CD14-positive monocyte (primary cell): Measurements from ENCODE around the gene YBX3. TPM values are rescaled to one million over a fixed set of nuclear protein-coding genes. Genes with fewer than 3 reads are reported as not detected.

Experiments used
- DNase-seq, 3 donors: peaks; one replicate each; pipeline ENCODE4 v3.0.0-alpha.2; 2011 to 2022
- H2AFZ ChIP-seq: 2 replicates; pipeline ENCODE4 v1.6.0; 2012; ENCODE audit warnings: mild to moderate bottlenecking, low read depth, low read length, inconsistent platforms; ENCODE audit not compliant: insufficient read depth, poor library complexity, severe bottlenecking
- H3K27ac ChIP-seq, 2 donors: 1 replicate in 1 of 2; 2 replicates in 1 of 2; pipeline ENCODE4 v1.5.1; 2012 to 2013; ENCODE audit warnings: low read length in 2 of 2, control low read depth in 1 of 2, inconsistent platforms in 1 of 2, low read depth in 1 of 2, mild to moderate bottlenecking in 1 of 2
- H3K27me3 ChIP-seq, 2 donors: one replicate each; pipeline versions ENCODE4 v1.6.0 to v1.6.1; 2011 to 2013; ENCODE audit warnings: low read length in 2 of 2; ENCODE audit not compliant: control insufficient read depth in 2 of 2, insufficient read depth in 2 of 2
- H3K36me3 ChIP-seq, 2 donors: replicated peaks in 1 of 2; 1 replicate in 1 of 2; 2 replicates in 1 of 2; pipeline versions ENCODE4 v1.5.1 to v1.6.1; 2012 to 2013; ENCODE audit warnings: low read length in 2 of 2, control low read depth in 1 of 2, inconsistent platforms in 1 of 2, mild to moderate bottlenecking in 1 of 2; ENCODE audit not compliant: insufficient read depth in 2 of 2, control insufficient read depth in 1 of 2
- H3K4me1 ChIP-seq, 2 donors: 1 replicate in 1 of 2; 2 replicates in 1 of 2; pipeline versions ENCODE4 v1.5.1 to v1.6.1; 2012 to 2013; ENCODE audit warnings: low read length in 2 of 2, control low read depth in 1 of 2, inconsistent platforms in 1 of 2, mild to moderate bottlenecking in 1 of 2, moderate library complexity in 1 of 2; ENCODE audit not compliant: insufficient read depth in 2 of 2, control insufficient read depth in 1 of 2
- H3K4me2 ChIP-seq: replicated peaks from 2 replicates; pipeline ENCODE3; 2012; ENCODE audit warnings: low read length, moderate library complexity, mild to moderate bottlenecking; ENCODE audit not compliant: poor library complexity, severe bottlenecking; ENCODE audit errors: extremely low read depth
- H3K4me3 ChIP-seq, 3 experiments: fragments of 200-600 bp in 1 of 3; sonication (generic) in 1 of 3; replicated peaks in 1 of 3; 1 replicate in 2 of 3; 2 replicates in 1 of 3; pipeline ENCODE4 v1.5.1; 2011 to 2013; ENCODE audit warnings: low read length in 3 of 3, mild to moderate bottlenecking in 3 of 3, control low read depth in 2 of 3, low read depth in 2 of 3, inconsistent platforms in 1 of 3, moderate library complexity in 1 of 3
- H3K79me2 ChIP-seq: 2 replicates; pipeline ENCODE4 v1.6.0; 2012; ENCODE audit warnings: mild to moderate bottlenecking, control low read depth, inconsistent platforms, low read length, moderate library complexity; ENCODE audit not compliant: insufficient read depth
- H3K9ac ChIP-seq: 2 replicates; pipeline ENCODE4 v1.6.0; 2017; ENCODE audit warnings: low read length, mild to moderate bottlenecking; ENCODE audit not compliant: insufficient read depth, poor library complexity, severe bottlenecking
- H3K9me3 ChIP-seq, 2 donors: replicated peaks in 1 of 2; 1 replicate in 1 of 2; 2 replicates in 1 of 2; pipeline versions ENCODE4 v1.5.1 to v1.6.1; 2012 to 2013; ENCODE audit warnings: low read length in 2 of 2, control low read depth in 1 of 2; ENCODE audit not compliant: control insufficient read depth in 1 of 2, insufficient read depth in 1 of 2
- H4K20me1 ChIP-seq: 2 replicates; pipeline ENCODE4 v1.6.0; 2012; ENCODE audit warnings: mild to moderate bottlenecking, low read length, control low read depth, moderate library complexity; ENCODE audit not compliant: insufficient read depth
- H3K27ac Mint-ChIP-seq, 7 donors: one replicate each; pipeline ENCODE4 v1.8.0; 2020; ENCODE audit warnings: mild to moderate bottlenecking in 7 of 7, mixed read lengths in 7 of 7, moderate library complexity in 6 of 7, inconsistent platforms in 2 of 7
- H3K27me3 Mint-ChIP-seq, 3 donors: one replicate each; pipeline ENCODE4 v1.8.0; 2021 to 2022; ENCODE audit warnings: low read depth in 3 of 3, mild to moderate bottlenecking in 3 of 3, mixed read lengths in 3 of 3, moderate library complexity in 3 of 3, inconsistent platforms in 1 of 3
- H3K36me3 Mint-ChIP-seq, 2 donors: one replicate each; pipeline ENCODE4 v1.8.0; 2020; ENCODE audit warnings: mixed read lengths in 2 of 2, inconsistent platforms in 1 of 2, mild to moderate bottlenecking in 1 of 2
- H3K4me1 Mint-ChIP-seq: one replicate; pipeline ENCODE4 v1.8.0; 2020; ENCODE audit warnings: mild to moderate bottlenecking, mixed read lengths
- H3K4me3 Mint-ChIP-seq, 2 donors: one replicate each; pipeline ENCODE4 v1.8.0; 2020; ENCODE audit warnings: mild to moderate bottlenecking in 2 of 2, mixed read lengths in 2 of 2, moderate library complexity in 1 of 2
- H3K9me3 Mint-ChIP-seq, 7 donors: one replicate each; pipeline ENCODE4 v1.8.0; 2020 to 2022; ENCODE audit warnings: mixed read lengths in 7 of 7, mild to moderate bottlenecking in 6 of 7, moderate library complexity in 6 of 7, inconsistent platforms in 2 of 7
- CTCF ChIP-seq: fragments of 200-600 bp; IDR thresholded peaks from one replicate; pipeline ENCODE4 v1.8.0; 2022; ENCODE audit warnings: antibody characterized with exemption, mild to moderate bottlenecking
- WGBS: methylation state at CpG from one replicate; pipeline ENCODE4 v1.1.5; 2013; ENCODE audit warnings: missing lambda C conversion rate; ENCODE audit not compliant: insufficient coverage; 5-methylcytosine and 5-hydroxymethylcytosine counted together
- intact Hi-C, 2 donors: fragments of 100-400 bp; cut with micrococcal nuclease; formaldehyde crosslinking; loops; one replicate each; pipeline versions ENCODE4 v1.15.0 to v1.15.1; 2023
- polyA plus RNA-seq, 3 donors: library from polyadenylated mRNA; depleted of rRNA in 1 of 3; unstranded in 2 of 3; stranded (reverse) in 1 of 3; fragments of 300-500 nt in 2 of 3; fragments of >200 nt in 1 of 3; fragmentation: Illumina TruSeq in 2 of 3; gene quantifications; 1 replicate in 2 of 3; 2 replicates in 1 of 3; pipeline ENCODE4 v1.2.3, GENCODE V29; 2012 to 2021

Gene YBX3
- polyA plus RNA-seq, 3 donors, result 104 to 203 (median 131) TPM

DNA sequence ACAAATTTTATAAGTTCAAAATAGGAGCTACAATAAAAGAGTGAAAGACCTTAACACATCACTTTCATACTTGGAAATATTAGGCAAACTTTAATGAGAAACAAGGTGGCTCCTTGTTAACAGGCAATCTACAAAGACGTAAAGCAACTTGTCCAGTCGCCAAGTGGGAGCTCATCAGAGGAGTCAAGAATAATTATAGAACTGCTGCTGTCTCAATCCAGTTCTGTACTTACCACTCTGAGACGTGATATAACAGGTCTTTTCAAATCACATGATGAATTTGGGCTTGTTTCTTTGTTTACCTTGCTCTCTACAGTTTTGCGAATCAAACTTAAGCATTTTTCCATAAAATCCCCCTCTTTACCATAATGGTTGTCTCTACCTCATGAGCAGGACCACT, 3.6 kb downstream of the YBX3 start:
- intact Hi-C loops, result no loop called here
- no peak for DNase-seq
- TF ChIP-seq CTCF, result no peak
- Histone ChIP-seq H2AFZ (no peak overlapping the region), H3K4me1 (peaks cover 17 to 29% of the 10 kb centered on the region in 2 donors), H3K27ac (no peak overlapping the region), H4K20me1 (peaks cover 74% of the 10 kb centered on the region), H3K4me3 (no peak overlapping the region), H3K4me2 (no peak overlapping the region), H3K9ac (no peak overlapping the region), H3K36me3 (peaks cover 18 to 34% of the 10 kb centered on the region in 2 donors), H3K79me2 (peaks cover 68% of the 10 kb centered on the region), H3K9me3 (no peaks in the 10 kb centered on the region), H3K27me3 (peaks cover 6 to 8% of the 10 kb centered on the region in 2 donors)
- H3K4me1 Mint-ChIP-seq, result peaks cover 43% of the 10 kb centered on the region
- 70% methylated on average over 1 of the region's 4 CpGs for WGBS
- H3K9me3 Mint-ChIP-seq, result peaks cover 0 to 5% (median 2%) of the 10 kb centered on the region in 7 donors
- H3K36me3 Mint-ChIP-seq, result peaks cover 29 to 36% of the 10 kb centered on the region in 2 donors
- H3K27ac Mint-ChIP-seq, result no peak overlapping the region
- peaks cover 12 to 14% (median 13%) of the 10 kb centered on the region in 3 donors for H3K27me3 Mint-ChIP-seq
- H3K4me3 Mint-ChIP-seq, result no peak overlapping the region

DNA sequence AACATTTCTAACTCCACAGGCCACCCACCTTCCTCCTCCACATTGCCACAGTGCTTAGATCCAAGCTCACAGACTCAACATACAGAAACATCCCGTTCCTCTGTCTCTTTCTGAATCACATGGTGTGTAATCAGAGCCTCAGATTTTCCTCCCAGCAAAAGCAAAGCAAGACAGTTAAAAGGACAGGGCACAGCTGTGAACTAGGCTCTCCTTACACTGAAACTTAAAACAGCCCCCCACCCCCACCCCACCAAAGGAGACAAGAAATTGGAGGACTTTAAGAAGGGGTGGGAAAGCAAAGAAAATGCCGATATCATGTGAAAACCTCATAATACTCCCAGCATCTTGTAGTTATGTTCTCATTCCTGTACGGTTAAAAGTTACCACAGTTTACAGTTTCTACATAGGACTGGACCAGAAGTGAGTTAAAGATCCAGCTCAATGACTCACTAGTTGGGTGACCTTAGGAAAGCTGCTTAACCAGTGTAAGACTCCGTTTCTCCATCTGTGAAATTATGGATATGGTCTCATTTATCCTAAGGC, 4.8 kb downstream of the YBX3 start:
- Histone ChIP-seq H2AFZ (no peak overlapping the region), H3K9me3 (no peaks in the 10 kb centered on the region), H3K9ac (no peak overlapping the region), H3K79me2 (peaks cover 61% of the 10 kb centered on the region), H4K20me1 (peaks cover 83% of the 10 kb centered on the region), H3K36me3 (peaks cover 29 to 46% of the 10 kb centered on the region in 2 donors), H3K27me3 (no peaks in the 10 kb centered on the region), H3K27ac (no peak overlapping the region), H3K4me1 (peaks cover 8 to 19% of the 10 kb centered on the region in 2 donors), H3K4me2 (no peak overlapping the region), H3K4me3 (no peak overlapping the region)
- Mint-ChIP-seq H3K9me3 (peaks cover 0 to 5% (median 2%) of the 10 kb centered on the region in 7 donors), H3K27ac (peak overlapping the region in 2 of 7 donors; percentile 48 to 68), H3K36me3 (peaks cover 36 to 48% of the 10 kb centered on the region in 2 donors), H3K27me3 (peaks cover under 1 to 6% (median 3%) of the 10 kb centered on the region in 3 donors), H3K4me3 (no peak overlapping the region), H3K4me1 (peaks cover 33% of the 10 kb centered on the region)
- intact Hi-C loops, result no loop called here
- no peak for DNase-seq
- no peak for TF ChIP-seq CTCF
- 45% methylated on average over 1 of the region's 4 CpGs for WGBS
